K562 (cell line): ENCODE results near the gene GFOD1. TPM values are rescaled to one million over a fixed set of nuclear protein-coding genes. Genes with fewer than 3 reads are reported as not detected.

Experiments
- ATF1 ChIP-seq, 2 experiments: fragments of 450-650 bp in 1 of 2; IDR thresholded peaks; 2 replicates each; pipeline ENCODE4 v1.6.1; 2016; ENCODE audit warnings: missing compliant biosample characterization in 1 of 2, missing genetic modification characterization in 1 of 2
- CBFA2T3 ChIP-seq: fragments of 450-650 bp; IDR thresholded peaks from 2 replicates; pipeline ENCODE4 v1.6.1; 2017
- CREB5 ChIP-seq: fragments of 250-450 bp; sonication (Bioruptor Pico); IDR thresholded peaks from 2 replicates; pipeline ENCODE4 v1.5.0; 2020; ENCODE audit warnings: mild to moderate bottlenecking
- CUX1 ChIP-seq: fragments of 200-800 bp; sonication (Bioruptor generic); IDR thresholded peaks from 2 replicates; pipeline ENCODE4 v1.6.1; 2016; ENCODE audit warnings: missing genetic modification characterization, missing compliant biosample characterization
- DMBX1 ChIP-seq: fragments of 250-450 bp; sonication (Bioruptor Pico); IDR thresholded peaks from 2 replicates; pipeline ENCODE4 v1.8.0; 2022; ENCODE audit warnings: inconsistent platforms, mild to moderate bottlenecking, moderate library complexity, borderline replicate concordance
- ERF ChIP-seq: fragments of 450-650 bp; formaldehyde crosslinking; IDR thresholded peaks from 2 replicates; pipeline ENCODE4 v1.4.0; 2020; ENCODE audit warnings: mild to moderate bottlenecking, mixed read lengths
- JUNB ChIP-seq: fragments of 450-650 bp; formaldehyde crosslinking; conservative IDR thresholded peaks from 2 replicates; pipeline ENCODE4 v1.4.0; 2020; ENCODE audit warnings: mild to moderate bottlenecking
- KLF13 ChIP-seq: fragments of 450-650 bp; IDR thresholded peaks from 2 replicates; pipeline ENCODE4 v1.6.1; 2016; ENCODE audit warnings: missing genetic modification characterization, low read depth, mild to moderate bottlenecking, missing compliant biosample characterization, moderate library complexity, borderline replicate concordance
- MEIS2 ChIP-seq: fragments of 450-650 bp; IDR thresholded peaks from 2 replicates; pipeline ENCODE4 v1.6.1; 2014; ENCODE audit warnings: mild to moderate bottlenecking; ENCODE audit not compliant: partially characterized antibody
- NCOR1 ChIP-seq: fragments of 450-650 bp; IDR thresholded peaks from 2 replicates; pipeline ENCODE4 v1.6.1; 2016; ENCODE audit warnings: mild to moderate bottlenecking, moderate library complexity
- PBX2 ChIP-seq, 2 experiments: IDR thresholded peaks in 1 of 2; conservative IDR thresholded peaks in 1 of 2; 2 replicates each; pipeline ENCODE4 v1.6.1; 2016; ENCODE audit warnings: low read depth in 2 of 2, mild to moderate bottlenecking in 1 of 2, missing compliant biosample characterization in 1 of 2, missing genetic modification characterization in 1 of 2, moderate library complexity in 1 of 2
- RAD51 ChIP-seq: fragments of 450-650 bp; IDR thresholded peaks from 2 replicates; pipeline ENCODE4 v1.7.1; 2016; ENCODE audit warnings: low read depth, mild to moderate bottlenecking, borderline replicate concordance
- SAP30 ChIP-seq: fragments of 200-600 bp; sonication (generic); IDR thresholded peaks from 2 replicates; pipeline ENCODE4 v1.6.1; 2012; ENCODE audit warnings: borderline replicate concordance, low read depth, mild to moderate bottlenecking, moderate library complexity, low read length, control low read depth, inconsistent platforms; ENCODE audit not compliant: insufficient read depth, poor library complexity, severe bottlenecking
- SETDB1 ChIP-seq: IDR thresholded peaks from one replicate; pipeline ENCODE4 v1.6.1; 2012; ENCODE audit warnings: low read length, control low read depth, inconsistent platforms
- SMARCA4 ChIP-seq: fragments of 450-650 bp; IDR thresholded peaks from 2 replicates; pipeline ENCODE4 v1.6.1; 2016
- TEAD1 ChIP-seq, 2 experiments: fragments of 450-650 bp in 1 of 2; sonication (generic) in 1 of 2; formaldehyde crosslinking; IDR thresholded peaks; 2 replicates each; pipeline versions ENCODE4 v1.4.0 to v1.8.0; 2020 to 2022; ENCODE audit warnings: mild to moderate bottlenecking in 2 of 2, missing genetic modification reagents in 1 of 2
- ZNF311 ChIP-seq: fragments of 250-450 bp; sonication (Bioruptor Pico); IDR thresholded peaks from 2 replicates; pipeline ENCODE4 v1.4.0; 2020; ENCODE audit warnings: mild to moderate bottlenecking, moderate library complexity
- polyA plus RNA-seq, 8 experiments: library from polyadenylated mRNA; depleted of rRNA in 4 of 8; stranded (reverse) in 5 of 8; unstranded in 3 of 8; fragments of >200 nt; fragmentation: Nextera tagmentation in 2 of 8; fragmentation: Illumina TruSeq in 1 of 8; extraction: Ambion mirVana in 2 of 8; extraction: Trizol in 1 of 8; gene quantifications; 2 replicates each; pipeline versions ENCODE4 v1.2.1 to v1.2.3, GENCODE V29; 2011 to 2014; ENCODE audit warnings: inconsistent platforms in 1 of 8, missing spikeins in 1 of 8
- total RNA-seq, 7 experiments: library from RNA; depleted of rRNA in 6 of 7; stranded (reverse); fragments of >200 nt in 6 of 7; fragmentation: Illumina TruSeq in 2 of 7; extraction: Trizol in 2 of 7; gene quantifications; 2 replicates each; pipeline versions ENCODE4 v1.2.1 to v1.2.3, GENCODE V29; 2011 to 2021; ENCODE audit warnings: low replicate concordance in 1 of 7

GFOD1 gene
- total and polyA plus RNA-seq, 9 of the 15 experiments (the other 6 are each of a cell fraction or from before 2014, with no cell fraction given) = 3.8 to 12.0 (median 8.2) TPM

- TF ChIP-seq PBX2 (CRISPR knock-in tag; IDR thresholded peaks at IDR 0.05; ENCODE audit: low read depth) (no peak), PBX2 (tag; conservative IDR thresholded peaks at IDR 0.05; ENCODE audit: low read depth) (peak; percentile 35; the same call in 1 of the 2 replicates), SMARCA4 (no peak), KLF13 (tag) (no peak), MEIS2 (no peak), CUX1 (CRISPR knock-in tag) (no peak), ZNF311 (CRISPR knock-in tag) (peak; percentile 54; the same call in 1 of the 2 replicates), ERF (CRISPR knock-in tag) (0 out of 2 replicates have a peak, but pooled peaks have one; percentile 64), CREB5 (CRISPR knock-in tag) (no peak), ATF1 (CRISPR knock-in tag; IDR thresholded peaks at IDR 0.05) (no peak), ATF1 (tag; IDR thresholded peaks at IDR 0.05) (no peak), RAD51 (no peak), SETDB1 (no peak), TEAD1 (CRISPR knock-in tag; IDR thresholded peaks at IDR 0.05) (0 out of 4 replicates have a peak, but pooled peaks of 1 of the 2 experiments have one; percentile 51), SAP30 (no peak), NCOR1 (no peak), CBFA2T3 (peak; percentile 44), JUNB (CRISPR knock-in tag) (no peak), DMBX1 (CRISPR knock-in tag) (no peak)
Measured at GRCh38 chr6:13372688-13373487, 114.5 kb downstream of the GFOD1 start (continued).
